ENCODE data around the gene EGFR. TPM values are rescaled to one million over a fixed set of nuclear protein-coding genes. Genes with fewer than 3 reads are reported as not detected.

The EGFR gene
- total RNA-seq, 1 donor from 2014 or later, result 62.7 TPM

DNA sequence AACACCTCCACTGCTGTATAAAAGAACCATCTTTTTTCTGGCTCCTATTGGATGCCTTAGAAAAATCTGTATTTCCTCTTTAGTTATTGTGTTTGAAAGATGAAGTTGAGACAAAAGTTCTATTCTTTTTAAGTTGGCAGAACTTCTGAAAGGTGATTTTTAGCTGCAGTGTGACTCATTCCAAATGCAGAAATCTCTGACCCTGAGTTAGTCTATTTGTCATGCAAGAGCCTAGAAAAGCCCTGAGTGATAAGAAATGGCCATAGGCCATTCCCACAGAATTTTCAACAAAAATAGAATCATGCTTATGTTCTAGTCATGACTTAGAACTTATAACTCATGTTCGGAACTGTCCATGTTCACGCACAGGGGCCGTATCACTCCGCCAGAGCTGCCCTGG is 89.1 kb downstream of the EGFR start:
- no peaks in the 10 kb centered on the region for H3K9me3 ChIP-seq
- ATAC-seq (no peak), DNase-seq (no peak)
- intact Hi-C loops (cut with DNase I), result no loop called here
- no peak overlapping the region for H3K4me3 ChIP-seq
- no peaks in the 10 kb centered on the region for H3K36me3 ChIP-seq
- no peak overlapping the region for H3K27ac ChIP-seq
- H3K27me3 ChIP-seq (ENCODE audit: low read depth), result no peaks in the 10 kb centered on the region
- H3K4me1 ChIP-seq, result peaks cover 39% of the 10 kb centered on the region
- TF ChIP-seq, protein P1, sequence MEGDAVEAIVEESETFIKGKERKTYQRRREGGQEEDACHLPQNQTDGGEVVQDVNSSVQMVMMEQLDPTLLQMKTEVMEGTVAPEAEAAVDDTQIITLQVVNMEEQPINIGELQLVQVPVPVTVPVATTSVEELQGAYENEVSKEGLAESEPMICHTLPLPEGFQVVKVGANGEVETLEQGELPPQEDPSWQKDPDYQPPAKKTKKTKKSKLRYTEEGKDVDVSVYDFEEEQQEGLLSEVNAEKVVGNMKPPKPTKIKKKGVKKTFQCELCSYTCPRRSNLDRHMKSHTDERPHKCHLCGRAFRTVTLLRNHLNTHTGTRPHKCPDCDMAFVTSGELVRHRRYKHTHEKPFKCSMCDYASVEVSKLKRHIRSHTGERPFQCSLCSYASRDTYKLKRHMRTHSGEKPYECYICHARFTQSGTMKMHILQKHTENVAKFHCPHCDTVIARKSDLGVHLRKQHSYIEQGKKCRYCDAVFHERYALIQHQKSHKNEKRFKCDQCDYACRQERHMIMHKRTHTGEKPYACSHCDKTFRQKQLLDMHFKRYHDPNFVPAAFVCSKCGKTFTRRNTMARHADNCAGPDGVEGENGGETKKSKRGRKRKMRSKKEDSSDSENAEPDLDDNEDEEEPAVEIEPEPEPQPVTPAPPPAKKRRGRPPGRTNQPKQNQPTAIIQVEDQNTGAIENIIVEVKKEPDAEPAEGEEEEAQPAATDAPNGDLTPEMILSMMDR (IDR thresholded peaks at IDR 0.05), result no peak

- intact Hi-C loops (cut with DNase I), result no loop called here
- Histone ChIP-seq H3K27ac (no peak overlapping the region), H3K27me3 (ENCODE audit: low read depth) (no peaks in the 10 kb centered on the region), H3K4me3 (no peak overlapping the region), H3K9me3 (no peaks in the 10 kb centered on the region), H3K4me1 (peaks cover 44% of the 10 kb centered on the region), H3K36me3 (no peaks in the 10 kb centered on the region)
- DNase-seq, result no peak
- TF ChIP-seq, protein P1 (IDR thresholded peaks at IDR 0.05), result no peak
- no peak for ATAC-seq
These were observed 89.6 kb downstream of the EGFR start for GRCh38 chr7:55108401-55108800.

DNA sequence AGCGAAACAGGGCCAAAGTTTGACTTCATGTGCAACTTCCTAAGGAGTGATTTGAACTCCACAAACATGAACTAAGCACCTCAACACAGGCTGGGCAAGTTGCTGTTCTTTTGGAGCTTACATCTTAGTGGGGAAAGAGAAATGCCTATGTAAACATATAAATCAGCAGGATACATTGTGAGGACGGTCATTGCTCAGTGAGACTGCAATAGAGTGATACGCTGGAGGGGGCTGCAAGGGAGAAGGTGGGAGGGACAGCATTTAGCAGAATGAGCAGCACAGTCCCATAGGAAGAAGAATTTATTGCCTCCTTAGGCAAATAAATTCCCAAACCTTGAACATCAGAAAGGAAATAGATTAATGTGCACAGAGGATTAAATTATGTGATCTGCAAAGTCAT is 90.0 kb downstream of the EGFR start:
- ATAC-seq, result no peak
- no peak overlapping the region for H3K27ac ChIP-seq
- no peaks in the 10 kb centered on the region for H3K27me3 ChIP-seq (ENCODE audit: low read depth)
- TF ChIP-seq, protein P1 (IDR thresholded peaks at IDR 0.05), result no peak
- peaks cover 48% of the 10 kb centered on the region for H3K4me1 ChIP-seq
- H3K36me3 ChIP-seq, result no peaks in the 10 kb centered on the region
- H3K9me3 ChIP-seq, result no peaks in the 10 kb centered on the region
- DNase-seq, result no peak
- intact Hi-C loops (cut with DNase I), result no loop called here
- no peak overlapping the region for H3K4me3 ChIP-seq

DNA sequence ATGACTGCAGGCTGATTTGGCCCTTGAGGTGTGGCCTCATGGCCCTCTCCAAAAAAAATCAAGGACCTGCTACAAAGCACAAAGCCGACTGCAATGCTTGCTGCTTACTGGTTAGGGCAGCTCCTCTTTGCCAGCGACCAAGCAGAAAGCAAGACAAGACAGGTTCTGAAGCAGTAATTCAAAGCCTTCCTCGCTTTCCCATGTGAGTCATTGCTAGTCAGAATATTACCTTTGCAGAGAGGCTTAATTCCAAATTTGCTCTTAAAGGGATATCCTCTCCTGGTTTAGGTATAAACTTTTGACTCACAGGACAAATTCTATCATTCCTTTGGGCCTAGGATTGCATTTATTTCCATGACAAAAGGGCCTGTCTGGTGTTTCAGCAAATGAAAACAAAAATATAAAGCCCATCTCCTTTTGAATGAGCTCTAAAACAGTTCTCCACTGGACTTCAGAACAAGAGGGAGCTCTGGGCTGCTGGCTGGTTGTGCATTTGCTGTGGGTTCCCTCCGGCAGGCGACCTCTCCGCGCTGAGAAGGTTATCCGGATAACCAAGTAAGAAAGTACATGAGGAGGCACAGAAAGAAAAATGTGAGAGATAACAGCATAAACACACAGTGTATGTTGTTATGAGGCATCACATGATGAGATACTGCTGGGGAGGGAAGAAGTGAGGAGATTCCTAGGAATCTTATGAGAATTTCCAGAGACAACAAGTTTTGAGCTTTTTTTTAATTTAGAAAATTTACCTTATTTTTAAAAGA is 90.8 kb downstream of the EGFR start:
- H3K36me3 ChIP-seq, result no peaks in the 10 kb centered on the region
- TF ChIP-seq, protein P1 (IDR thresholded peaks at IDR 0.05), result no peak
- H3K9me3 ChIP-seq, result no peaks in the 10 kb centered on the region
- H3K4me3 ChIP-seq, result no peak overlapping the region
- H3K4me1 ChIP-seq, result peaks cover 47% of the 10 kb centered on the region
- DNase-seq, result no peak
- H3K27me3 ChIP-seq (ENCODE audit: low read depth), result no peaks in the 10 kb centered on the region
- ATAC-seq, result peak in 1 of 2 donors; percentile 41
- no peak overlapping the region for H3K27ac ChIP-seq
- intact Hi-C loops (cut with DNase I), result no loop called here

GRCh38 chr7:55110282-55110992 is 91.6 kb downstream of the EGFR start:
- Histone ChIP-seq H3K9me3 (no peaks in the 10 kb centered on the region), H3K36me3 (no peaks in the 10 kb centered on the region), H3K27ac (peak overlapping the region; percentile 66), H3K4me3 (peak overlapping the region; percentile 10), H3K27me3 (ENCODE audit: low read depth) (no peaks in the 10 kb centered on the region), H3K4me1 (peaks cover 43% of the 10 kb centered on the region)
- DNase-seq, result no peak
- intact Hi-C loops (cut with DNase I), result no loop called here
- peak in 1 of 2 donors; percentile 5 for ATAC-seq
- TF ChIP-seq, protein P1 (IDR thresholded peaks at IDR 0.05), result no peak
